Breast epithelium (tissue), 3 donors: Measurements from ENCODE around the gene DTNA.

ENCODE experiments used
- CTCF ChIP-seq, 3 donors: fragments of 450-650 bp; IDR thresholded peaks; one replicate each; pipeline ENCODE4 v1.5.1; 2016 to 2017; ENCODE audit warnings: antibody characterized with exemption in 3 of 3, mild to moderate bottlenecking in 3 of 3, moderate library complexity in 3 of 3
- POLR2A ChIP-seq: fragments of 450-650 bp; IDR thresholded peaks from one replicate; pipeline ENCODE4 v1.6.1; 2016; ENCODE audit warnings: antibody characterized with exemption, mild to moderate bottlenecking, moderate library complexity

GRCh38 chr18:34864836-34865497 lies 154.9 kb downstream of the DTNA start:
- no peak for TF ChIP-seq CTCF (IDR thresholded peaks at IDR 0.05)
- TF ChIP-seq POLR2A, result no peak
